Erythroblast (primary cell): ENCODE results near the gene SPAAR.
"Not testable (repeated sequence)": the region's sequence is repeated elsewhere in the genome, so short reads cannot be mapped to it uniquely, and the experiment has no call there.

Experiments used
- GATA1 ChIP-seq: IDR thresholded peaks from 2 replicates; pipeline ENCODE4 v1.6.1; 2011; ENCODE audit warnings: low read depth, mild to moderate bottlenecking, control low read depth, low read length, moderate library complexity
- POLR2A ChIP-seq: IDR thresholded peaks from 2 replicates; pipeline ENCODE4 v1.6.1; 2011; ENCODE audit warnings: mild to moderate bottlenecking, low read length

- not testable (repeated sequence) for TF ChIP-seq POLR2A, GATA1
Measured at GRCh38 chr9:35897376-35898099, 11.8 kb upstream of the SPAAR start.
